Neutrophil (primary cell): ENCODE results near the gene PGAM1.

Source experiments
- H3K27ac ChIP-seq: fragments of 200-600 bp; sonication (generic); 2 replicates; pipeline ENCODE4 v1.5.1; 2016; ENCODE audit warnings: mild to moderate bottlenecking, moderate library complexity
- H3K27me3 ChIP-seq: fragments of 200-600 bp; sonication (generic); 2 replicates; pipeline ENCODE4 v1.6.0; 2016; ENCODE audit warnings: mild to moderate bottlenecking
- H3K36me3 ChIP-seq: fragments of 200-600 bp; sonication (generic); 2 replicates; pipeline ENCODE4 v1.5.1; 2017
- H3K4me1 ChIP-seq, 2 experiments: fragments of 200-600 bp in 1 of 2; sonication (generic) in 1 of 2; 1 replicate in 1 of 2; 2 replicates in 1 of 2; pipeline versions ENCODE4 v1.5.1 to v1.6.1; 2013 to 2016; ENCODE audit warnings: low read depth in 1 of 2, low read length in 1 of 2, mild to moderate bottlenecking in 1 of 2, moderate library complexity in 1 of 2; ENCODE audit not compliant: control insufficient read depth in 1 of 2, insufficient read depth in 1 of 2
- H3K4me3 ChIP-seq, 2 experiments: fragments of 200-600 bp in 1 of 2; sonication (generic) in 1 of 2; 1 replicate in 1 of 2; 2 replicates in 1 of 2; pipeline ENCODE4 v1.5.1; 2013 to 2016; ENCODE audit warnings: low read depth in 1 of 2, low read length in 1 of 2, mild to moderate bottlenecking in 1 of 2, moderate library complexity in 1 of 2
- H3K9me3 ChIP-seq: fragments of 200-600 bp; sonication (generic); 2 replicates; pipeline ENCODE4 v1.5.1; 2016
- CTCF ChIP-seq: fragments of 200-600 bp; sonication (generic); IDR thresholded peaks from 2 replicates; pipeline ENCODE4 v1.5.1; 2016; ENCODE audit warnings: antibody characterized with exemption

The PGAM1 gene

GRCh38 chr10:97425964-97426775 lies at the start of gene PGAM1:
PGAM1 (plus strand) TSS chr10:97426191; CDS start chr10:97426308, 117 bp downstream.
- peaks cover 19% of the 10 kb centered on the region for H3K36me3 ChIP-seq
- TF ChIP-seq CTCF = peak; percentile 94
- peak within 1 kb of the TSS; percentile 93 for H3K27ac ChIP-seq
- peak within 1 kb of the TSS; percentile 74 to 96 for H3K4me3 ChIP-seq
- peaks cover 78 to 80% of the 10 kb centered on the region in 2 experiments for H3K4me1 ChIP-seq
- no peaks in the 10 kb centered on the region for H3K9me3 ChIP-seq
- H3K27me3 ChIP-seq = no peaks in the 10 kb centered on the region

GRCh38 chr10:97376413-97376812 lies 49.6 kb upstream of the PGAM1 start:
- Histone ChIP-seq H3K4me1 (peaks cover 79 to 87% of the 10 kb centered on the region in 2 experiments), H3K9me3 (no peaks in the 10 kb centered on the region), H3K36me3 (peaks cover 46% of the 10 kb centered on the region), H3K27me3 (no peaks in the 10 kb centered on the region), H3K4me3 (peak overlapping the region in 1 of 2 experiments; percentile 38), H3K27ac (peak overlapping the region; percentile 99)
- TF ChIP-seq CTCF = peak; percentile 87

GRCh38 chr10:97378933-97379921 lies 46.8 kb upstream of the PGAM1 start:
- TF ChIP-seq CTCF = no peak
- H3K36me3 ChIP-seq = peaks cover 47% of the 10 kb centered on the region
- no peaks in the 10 kb centered on the region for H3K27me3 ChIP-seq
- H3K4me1 ChIP-seq = peaks cover 51 to 58% of the 10 kb centered on the region in 2 experiments
- no peak overlapping the region for H3K4me3 ChIP-seq
- H3K9me3 ChIP-seq = no peaks in the 10 kb centered on the region
- H3K27ac ChIP-seq = peak overlapping the region; percentile 66

GRCh38 chr10:97380516-97380915 lies 45.5 kb upstream of the PGAM1 start:
- no peak for TF ChIP-seq CTCF
- Histone ChIP-seq H3K4me1 (peaks cover 38 to 45% of the 10 kb centered on the region in 2 experiments), H3K9me3 (no peaks in the 10 kb centered on the region), H3K36me3 (peaks cover 50% of the 10 kb centered on the region), H3K4me3 (no peak overlapping the region), H3K27ac (peak overlapping the region; percentile 66), H3K27me3 (no peaks in the 10 kb centered on the region)

GRCh38 chr10:97381626-97382025 lies 44.4 kb upstream of the PGAM1 start:
- no peak for TF ChIP-seq CTCF
- peaks cover 27 to 34% of the 10 kb centered on the region in 2 experiments for H3K4me1 ChIP-seq
- peaks cover 50% of the 10 kb centered on the region for H3K36me3 ChIP-seq
- no peak overlapping the region for H3K4me3 ChIP-seq
- H3K27me3 ChIP-seq = no peaks in the 10 kb centered on the region
- peak overlapping the region; percentile 66 for H3K27ac ChIP-seq
- H3K9me3 ChIP-seq = no peaks in the 10 kb centered on the region
